ENCODE measurements around the gene CEMP1. TPM values are rescaled to one million over a fixed set of nuclear protein-coding genes. Genes with fewer than 3 reads are reported as not detected.

The CEMP1 gene
- total and polyA plus RNA-seq, 10 of the 15 experiments (the other 5 are each of a cell fraction or from before 2014, with no cell fraction given) = 0.05 to 8.2 (median 1.5) TPM; not detected in 5

DNA sequence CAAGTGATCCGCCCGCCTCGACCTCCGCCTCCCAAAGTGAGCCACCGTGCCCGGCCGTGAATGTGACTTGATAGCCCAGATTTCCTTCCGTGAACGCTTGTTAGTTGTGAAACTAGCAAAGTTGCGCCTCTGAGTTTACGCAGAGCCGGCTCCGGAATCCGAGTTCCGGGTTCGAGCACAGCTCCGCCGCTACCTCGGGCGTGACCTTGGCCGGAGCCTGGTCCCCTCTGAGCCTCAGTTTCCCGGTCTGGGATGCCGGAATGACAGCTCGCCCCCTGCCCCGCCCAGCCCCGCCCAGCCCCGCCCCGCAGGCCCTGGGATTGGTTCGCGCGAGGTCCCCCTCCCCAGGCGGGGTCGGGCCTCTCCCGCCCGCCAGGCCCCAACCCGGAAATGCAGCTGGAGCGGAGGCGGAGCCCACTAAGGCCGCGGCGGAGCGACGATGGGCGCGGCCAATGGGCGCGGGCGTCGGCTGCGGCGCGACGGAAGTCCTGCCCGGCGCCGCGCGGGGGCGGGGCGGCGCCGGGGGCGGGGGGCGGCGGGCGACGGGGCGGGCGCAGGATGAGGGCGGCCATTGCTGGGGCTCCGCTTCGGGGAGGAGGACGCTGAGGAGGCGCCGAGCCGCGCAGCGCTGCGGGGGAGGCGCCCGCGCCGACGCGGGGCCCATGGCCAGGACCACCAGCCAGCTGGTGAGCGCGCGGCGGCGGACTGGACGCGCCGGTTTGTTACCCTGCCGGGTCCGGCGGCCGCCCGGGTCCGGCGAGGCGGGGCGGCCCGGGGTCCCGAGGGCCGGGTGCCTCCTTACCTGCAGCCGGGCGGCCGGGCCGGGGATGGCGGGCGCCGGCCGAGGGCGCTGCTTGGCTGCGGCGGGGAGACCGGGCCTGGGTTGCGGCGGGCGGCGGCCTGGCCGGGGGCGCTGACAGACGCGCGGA, 6.5 kb upstream of the CEMP1 start, which contains the start of gene PDPK1:
PDPK1 (plus strand) TSS at position 571 of the 929 bp plus-strand sequence; CDS start at position 663, 92 bp downstream.
- BruUV-seq (replicated peaks) = no TSS peak
- no peak for FAIRE-seq
- CTCF ChIA-PET = interaction anchor here (0.7 kb wide), 1 partner anchor 37 kb away, joined by 3 read pairs; no protein-coding TSS in a partner anchor
- TF ChIP-seq, protein P1, sequence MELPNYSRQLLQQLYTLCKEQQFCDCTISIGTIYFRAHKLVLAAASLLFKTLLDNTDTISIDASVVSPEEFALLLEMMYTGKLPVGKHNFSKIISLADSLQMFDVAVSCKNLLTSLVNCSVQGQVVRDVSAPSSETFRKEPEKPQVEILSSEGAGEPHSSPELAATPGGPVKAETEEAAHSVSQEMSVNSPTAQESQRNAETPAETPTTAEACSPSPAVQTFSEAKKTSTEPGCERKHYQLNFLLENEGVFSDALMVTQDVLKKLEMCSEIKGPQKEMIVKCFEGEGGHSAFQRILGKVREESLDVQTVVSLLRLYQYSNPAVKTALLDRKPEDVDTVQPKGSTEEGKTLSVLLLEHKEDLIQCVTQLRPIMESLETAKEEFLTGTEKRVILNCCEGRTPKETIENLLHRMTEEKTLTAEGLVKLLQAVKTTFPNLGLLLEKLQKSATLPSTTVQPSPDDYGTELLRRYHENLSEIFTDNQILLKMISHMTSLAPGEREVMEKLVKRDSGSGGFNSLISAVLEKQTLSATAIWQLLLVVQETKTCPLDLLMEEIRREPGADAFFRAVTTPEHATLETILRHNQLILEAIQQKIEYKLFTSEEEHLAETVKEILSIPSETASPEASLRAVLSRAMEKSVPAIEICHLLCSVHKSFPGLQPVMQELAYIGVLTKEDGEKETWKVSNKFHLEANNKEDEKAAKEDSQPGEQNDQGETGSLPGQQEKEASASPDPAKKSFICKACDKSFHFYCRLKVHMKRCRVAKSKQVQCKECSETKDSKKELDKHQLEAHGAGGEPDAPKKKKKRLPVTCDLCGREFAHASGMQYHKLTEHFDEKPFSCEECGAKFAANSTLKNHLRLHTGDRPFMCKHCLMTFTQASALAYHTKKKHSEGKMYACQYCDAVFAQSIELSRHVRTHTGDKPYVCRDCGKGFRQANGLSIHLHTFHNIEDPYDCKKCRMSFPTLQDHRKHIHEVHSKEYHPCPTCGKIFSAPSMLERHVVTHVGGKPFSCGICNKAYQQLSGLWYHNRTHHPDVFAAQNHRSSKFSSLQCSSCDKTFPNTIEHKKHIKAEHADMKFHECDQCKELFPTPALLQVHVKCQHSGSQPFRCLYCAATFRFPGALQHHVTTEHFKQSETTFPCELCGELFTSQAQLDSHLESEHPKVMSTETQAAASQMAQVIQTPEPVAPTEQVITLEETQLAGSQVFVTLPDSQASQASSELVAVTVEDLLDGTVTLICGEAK (IDR thresholded peaks at IDR 0.05; ENCODE audit: borderline replicate concordance) = no peak
- TF ChIP-seq ATF7 (IDR thresholded peaks at IDR 0.05; ENCODE audit: low read depth) (no peak), CEBPB (IDR thresholded peaks at IDR 0.05; ENCODE audit: borderline replicate concordance in 1 of 2, low read depth in 2 of 2, low read length in 2 of 2) (no peak), LARP7 (IDR thresholded peaks at IDR 0.05) (peak; percentile 86), CBX3 (IDR thresholded peaks at IDR 0.05; ENCODE audit: borderline replicate concordance, low read depth) (no peak), YY1 (IDR thresholded peaks at IDR 0.05; ENCODE audit: low read depth, low read length) (peak; percentile 93), GABPA (IDR thresholded peaks at IDR 0.05; ENCODE audit: low read depth) (peak; percentile 71; the same call in 1 of the 2 replicates), SMAD1 (IDR thresholded peaks at IDR 0.05; ENCODE audit: low read depth, partially characterized antibody) (no peak), BHLHE40 (IDR thresholded peaks at IDR 0.05; ENCODE audit: borderline replicate concordance in 1 of 2, low read depth in 2 of 2, low read length in 1 of 2) (peak in 1 of 2 experiments; percentile 28; a peak in 1 of 4 replicates)
- TF ChIP-seq, protein P2, sequence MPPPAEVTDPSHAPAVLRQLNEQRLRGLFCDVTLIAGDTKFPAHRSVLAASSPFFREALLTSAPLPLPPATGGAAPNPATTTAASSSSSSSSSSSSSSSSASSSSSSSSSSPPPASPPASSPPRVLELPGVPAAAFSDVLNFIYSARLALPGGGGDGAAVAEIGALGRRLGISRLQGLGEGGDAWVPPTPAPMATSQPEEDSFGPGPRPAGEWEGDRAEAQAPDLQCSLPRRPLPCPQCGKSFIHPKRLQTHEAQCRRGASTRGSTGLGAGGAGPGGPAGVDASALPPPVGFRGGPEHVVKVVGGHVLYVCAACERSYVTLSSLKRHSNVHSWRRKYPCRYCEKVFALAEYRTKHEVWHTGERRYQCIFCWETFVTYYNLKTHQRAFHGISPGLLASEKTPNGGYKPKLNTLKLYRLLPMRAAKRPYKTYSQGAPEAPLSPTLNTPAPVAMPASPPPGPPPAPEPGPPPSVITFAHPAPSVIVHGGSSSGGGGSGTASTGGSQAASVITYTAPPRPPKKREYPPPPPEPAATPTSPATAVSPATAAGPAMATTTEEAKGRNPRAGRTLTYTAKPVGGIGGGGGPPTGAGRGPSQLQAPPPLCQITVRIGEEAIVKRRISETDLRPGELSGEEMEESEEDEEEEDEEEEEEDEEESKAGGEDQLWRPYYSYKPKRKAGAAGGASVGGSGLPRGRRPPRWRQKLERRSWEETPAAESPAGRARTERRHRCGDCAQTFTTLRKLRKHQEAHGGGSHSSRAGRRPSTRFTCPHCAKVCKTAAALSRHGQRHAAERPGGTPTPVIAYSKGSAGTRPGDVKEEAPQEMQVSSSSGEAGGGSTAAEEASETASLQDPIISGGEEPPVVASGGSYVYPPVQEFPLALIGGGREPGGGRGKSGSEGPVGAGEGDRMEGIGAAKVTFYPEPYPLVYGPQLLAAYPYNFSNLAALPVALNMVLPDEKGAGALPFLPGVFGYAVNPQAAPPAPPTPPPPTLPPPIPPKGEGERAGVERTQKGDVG (CRISPR knock-in tag; IDR thresholded peaks at IDR 0.05) = no peak
- TF ChIP-seq, protein P3, sequence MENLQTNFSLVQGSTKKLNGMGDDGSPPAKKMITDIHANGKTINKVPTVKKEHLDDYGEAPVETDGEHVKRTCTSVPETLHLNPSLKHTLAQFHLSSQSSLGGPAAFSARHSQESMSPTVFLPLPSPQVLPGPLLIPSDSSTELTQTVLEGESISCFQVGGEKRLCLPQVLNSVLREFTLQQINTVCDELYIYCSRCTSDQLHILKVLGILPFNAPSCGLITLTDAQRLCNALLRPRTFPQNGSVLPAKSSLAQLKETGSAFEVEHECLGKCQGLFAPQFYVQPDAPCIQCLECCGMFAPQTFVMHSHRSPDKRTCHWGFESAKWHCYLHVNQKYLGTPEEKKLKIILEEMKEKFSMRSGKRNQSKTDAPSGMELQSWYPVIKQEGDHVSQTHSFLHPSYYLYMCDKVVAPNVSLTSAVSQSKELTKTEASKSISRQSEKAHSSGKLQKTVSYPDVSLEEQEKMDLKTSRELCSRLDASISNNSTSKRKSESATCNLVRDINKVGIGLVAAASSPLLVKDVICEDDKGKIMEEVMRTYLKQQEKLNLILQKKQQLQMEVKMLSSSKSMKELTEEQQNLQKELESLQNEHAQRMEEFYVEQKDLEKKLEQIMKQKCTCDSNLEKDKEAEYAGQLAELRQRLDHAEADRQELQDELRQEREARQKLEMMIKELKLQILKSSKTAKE (IDR thresholded peaks at IDR 0.05; ENCODE audit: low read depth, poor library complexity, severe bottlenecking) = no peak

More for the DNA sequence above, 6.5 kb upstream of the CEMP1 start, which contains the start of gene PDPK1:
- POLR2A ChIA-PET = interaction anchor here (0.8 to 2.0 kb wide), 4 partner anchors 19 to 28 kb away, joined by 4 to 5 read pairs (median 4); no protein-coding TSS in a partner anchor
- no peaks in the 10 kb centered on the region for H3K9me3 ChIP-seq (replicated peaks; ENCODE audit: control insufficient read depth, insufficient read depth, low read length)
- ATAC-seq (peak; percentile 86), DNase-seq (ENCODE audit: low read depth, low spot score) (peak; percentile 72)
- H3K9ac ChIP-seq (ENCODE audit: control insufficient read depth, insufficient read depth, low read length) = peak within 1 kb of the TSS; percentile 77
- SMC1A ChIA-PET (ENCODE audit: uncharacterized antibody, unreplicated experiment) = interaction anchor here (1.6 kb wide), 1 partner anchor 25 kb away, joined by 5 read pairs; the partner anchor contains the start of gene ATP6V0C
- H3K4me1 ChIP-seq (ENCODE audit: control insufficient read depth, insufficient read depth, low read length) = peaks cover 6% of the 10 kb centered on the region
- no peaks in the 10 kb centered on the region for H3K36me3 ChIP-seq (ENCODE audit: control insufficient read depth in 2 of 2, insufficient read depth in 2 of 2, low read length in 1 of 2)
- H4K20me1 ChIP-seq (ENCODE audit: control insufficient read depth, insufficient read depth) = no peaks in the 10 kb centered on the region
- peaks cover 23% of the 10 kb centered on the region for H3K79me2 ChIP-seq (ENCODE audit: control insufficient read depth, insufficient read depth, low read length)
- RAD21 ChIA-PET (ENCODE audit: unreplicated experiment) = interaction anchor here (0.7 to 1.0 kb wide), 2 partner anchors 8 to 108 kb away, joined by 3 read pairs; no protein-coding TSS in a partner anchor
- intact Hi-C loops (cut with micrococcal nuclease; ENCODE audit: unreplicated experiment) (loop anchor here (10.0 kb wide), 1 partner anchor 147 kb away; the partner anchor contains the start of gene KCTD5), in situ Hi-C loops (cut with MboI) (loop anchor here (5.0 kb wide), 1 partner anchor 60 kb away; no protein-coding TSS in a partner anchor)
- H3K4me2 ChIP-seq (ENCODE audit: control insufficient read depth, insufficient read depth) = peak within 1 kb of the TSS; percentile 60; the same call in 1 of the 2 replicates
- no peaks in the 10 kb centered on the region for H3K27me3 ChIP-seq (replicated peaks in 1 of 2; ENCODE audit: control insufficient read depth in 2 of 2, insufficient read depth in 2 of 2, low read length in 1 of 2)
- peak within 1 kb of the TSS; percentile 77 for H3K4me3 ChIP-seq
- peak within 1 kb of the TSS; percentile 86 for H2AFZ ChIP-seq (ENCODE audit: control insufficient read depth, low read depth, low read length)
- H3K27ac ChIP-seq (ENCODE audit: control insufficient read depth, insufficient read depth) = peak within 1 kb of the TSS; percentile 75
- 1% methylated on average over 43 of the region's 126 CpGs for WGBS (ENCODE audit: insufficient coverage, insufficient replicate concordance, low lambda C conversion rate, missing lambda C conversion rate)
